Keratinocyte (primary cell): Measurements from ENCODE around the gene HCAR3. TPM values are rescaled to one million over a fixed set of nuclear protein-coding genes. Genes with fewer than 3 reads are reported as not detected.

Experiments
- DNase-seq: peaks from one replicate; pipeline ENCODE4 v3.0.0-alpha.2; 2011; ENCODE audit warnings: low read depth, missing footprints, low spot score
- FAIRE-seq: peaks from 2 replicates; lab custom pipeline; 2011; peaks lifted over from hg19 to GRCh38; lab: Jason Lieb, UNC
- H2AFZ ChIP-seq: 2 replicates; pipeline ENCODE4 v1.6.0; 2012; ENCODE audit warnings: low read length, control low read depth, inconsistent platforms; ENCODE audit not compliant: control insufficient read depth
- H3K27ac ChIP-seq: 2 replicates; pipeline ENCODE4 v1.5.1; 2011; ENCODE audit warnings: low read length; ENCODE audit not compliant: control insufficient read depth, insufficient read depth
- H3K27me3 ChIP-seq: 3 replicates; pipeline ENCODE4 v1.6.0; 2011; ENCODE audit warnings: low read length; ENCODE audit not compliant: control insufficient read depth, insufficient read depth; ENCODE audit errors: extremely low read depth
- H3K36me3 ChIP-seq, 2 experiments: 2 replicates in 1 of 2; 3 replicates in 1 of 2; pipeline ENCODE4 v1.5.1; 2011; ENCODE audit warnings: low read length in 2 of 2, mild to moderate bottlenecking in 1 of 2; ENCODE audit not compliant: control insufficient read depth in 2 of 2, insufficient read depth in 2 of 2; ENCODE audit errors: extremely low read depth in 1 of 2
- H3K4me1 ChIP-seq: 3 replicates; pipeline ENCODE4 v1.5.1; 2011; ENCODE audit warnings: low read length; ENCODE audit not compliant: control insufficient read depth, insufficient read depth; ENCODE audit errors: extremely low read depth
- H3K4me2 ChIP-seq: 3 replicates; pipeline ENCODE4 v1.6.0; 2011; ENCODE audit warnings: low read depth, low read length; ENCODE audit not compliant: control insufficient read depth, insufficient read depth; ENCODE audit errors: extremely low read depth
- H3K4me3 ChIP-seq, 3 experiments: fragments of 200-600 bp in 1 of 3; sonication (generic) in 1 of 3; 2 replicates in 2 of 3; 3 replicates in 1 of 3; pipeline ENCODE4 v1.5.1; 2011 to 2016; ENCODE audit warnings: low read length in 3 of 3, mild to moderate bottlenecking in 3 of 3, control low read depth in 2 of 3, inconsistent platforms in 1 of 3, low read depth in 1 of 3, mixed read lengths in 1 of 3, mixed run types in 1 of 3, moderate library complexity in 1 of 3; ENCODE audit not compliant: control insufficient read depth in 2 of 3, insufficient read depth in 2 of 3; ENCODE audit errors: extremely low read depth in 1 of 3
- H3K79me2 ChIP-seq: 2 replicates; pipeline ENCODE4 v1.6.0; 2012; ENCODE audit warnings: low read length; ENCODE audit not compliant: control insufficient read depth, insufficient read depth
- H3K9ac ChIP-seq: 3 replicates; pipeline ENCODE4 v1.6.0; 2011; ENCODE audit warnings: low read length; ENCODE audit not compliant: control insufficient read depth, insufficient read depth; ENCODE audit errors: extremely low read depth
- H3K9me1 ChIP-seq: 3 replicates; pipeline ENCODE4 v1.6.0; 2011; ENCODE audit warnings: low read length; ENCODE audit not compliant: control insufficient read depth, insufficient read depth; ENCODE audit errors: extremely low read depth
- H3K9me3 ChIP-seq: 2 replicates; pipeline ENCODE4 v1.5.1; 2012; ENCODE audit warnings: low read depth, low read length; ENCODE audit not compliant: control insufficient read depth
- H4K20me1 ChIP-seq: 3 replicates; pipeline ENCODE4 v1.6.0; 2011; ENCODE audit warnings: low read length; ENCODE audit not compliant: control insufficient read depth, insufficient read depth; ENCODE audit errors: extremely low read depth
- CTCF ChIP-seq, 3 experiments: IDR thresholded peaks in 1 of 3; conservative IDR thresholded peaks in 1 of 3; optimal IDR thresholded peaks in 1 of 3; 2 replicates in 2 of 3; 3 replicates in 1 of 3; pipeline versions ENCODE3 to v1.5.1; 2011; ENCODE audit warnings: low read length in 3 of 3, mild to moderate bottlenecking in 3 of 3, moderate library complexity in 2 of 3, control low read depth in 1 of 3, inconsistent platforms in 1 of 3; ENCODE audit not compliant: insufficient read depth in 2 of 3; ENCODE audit errors: extremely low read depth in 1 of 3
- EZH2 ChIP-seq: IDR thresholded peaks from one replicate; pipeline ENCODE4 v1.6.1; 2012; ENCODE audit warnings: inconsistent platforms, mild to moderate bottlenecking, low read length, moderate library complexity
- dilution Hi-C: fragments of 300-500 bp; cut with MboI; formaldehyde crosslinking; loops from one replicate; pipeline ENCODE4 v1.7.0; 2020; ENCODE audit warnings: low sequenced_read_pairs; ENCODE audit not compliant: extremely low pct_ligation_motif_present
- polyA plus RNA-seq, 5 experiments: library from polyadenylated mRNA; depleted of rRNA in 3 of 5; stranded (reverse) in 3 of 5; stranded (forward) in 1 of 5; unstranded in 1 of 5; fragments of >200 nt; gene quantifications; 1 replicate in 1 of 5; 2 replicates in 3 of 5; 3 replicates in 1 of 5; pipeline versions ENCODE4 v1.2.1 to v1.2.3, GENCODE V29; 2011 to 2012; ENCODE audit warnings: missing spikeins in 2 of 5, low read depth in 1 of 5, low replicate concordance in 1 of 5

The HCAR3 gene
- polyA plus RNA-seq, 1 donor (not counting 4 experiments of a cell fraction or from before 2014, with no cell fraction given), result 12.1 TPM

- H3K36me3 ChIP-seq, result no peaks in the 10 kb centered on the region
- H3K4me2 ChIP-seq, result no peak overlapping the region
- H3K9me1 ChIP-seq, result no peaks in the 10 kb centered on the region
- no peaks in the 10 kb centered on the region for H4K20me1 ChIP-seq
- no peak overlapping the region for H3K9ac ChIP-seq
- H3K79me2 ChIP-seq, result no peaks in the 10 kb centered on the region
- H3K4me3 ChIP-seq, result no peak overlapping the region
- H3K4me1 ChIP-seq, result no peaks in the 10 kb centered on the region
- H3K27ac ChIP-seq, result no peak overlapping the region
- FAIRE-seq (no peak), DNase-seq (no peak)
- TF ChIP-seq CTCF (optimal IDR thresholded peaks at IDR 0.05 in 1 of 3, IDR thresholded peaks at IDR 0.05 in 1 of 3, conservative IDR thresholded peaks at IDR 0.05 in 1 of 3; ENCODE audit: extremely low read depth in 1 of 3, insufficient read depth in 2 of 3, low read length in 3 of 3) (no peak), EZH2 (no peak)
- dilution Hi-C loops, result no loop called here
- H3K27me3 ChIP-seq, result no peaks in the 10 kb centered on the region
- H2AFZ ChIP-seq, result no peak overlapping the region
- no peaks in the 10 kb centered on the region for H3K9me3 ChIP-seq
These were observed 30.1 kb downstream of the HCAR3 start for GRCh38 chr12:122686538-122686937.

DNA sequence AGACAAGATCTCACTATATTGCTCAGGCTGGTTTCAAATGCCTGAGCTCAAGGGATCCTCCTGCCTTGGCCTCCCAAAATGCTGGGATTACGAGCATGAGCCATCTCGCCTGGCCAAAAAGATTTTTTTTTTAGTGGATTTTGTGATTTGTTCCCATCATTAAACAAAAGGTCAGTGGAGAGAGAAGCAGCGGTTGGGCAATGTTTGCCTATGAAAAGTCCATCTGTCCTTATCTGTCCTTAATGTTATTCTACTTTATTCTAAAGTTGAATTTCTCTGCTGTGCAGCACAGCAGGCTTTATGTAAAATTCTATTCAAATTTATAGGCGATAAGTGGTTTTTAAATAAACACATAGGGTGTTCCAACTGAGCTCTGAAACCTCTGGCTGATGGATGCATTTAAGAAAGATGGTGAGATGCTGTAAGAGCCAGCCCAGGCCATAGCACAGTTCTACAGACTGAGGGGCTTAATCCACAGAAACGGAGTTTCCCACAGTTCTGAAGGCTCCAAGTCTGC lies 32.3 kb downstream of the HCAR3 start:
- no peaks in the 10 kb centered on the region for H3K79me2 ChIP-seq
- no peak overlapping the region for H3K4me3 ChIP-seq
- H3K4me1 ChIP-seq, result peaks cover 7% of the 10 kb centered on the region
- no peaks in the 10 kb centered on the region for H3K9me1 ChIP-seq
- no peak for TF ChIP-seq EZH2
- no peak for TF ChIP-seq CTCF (optimal IDR thresholded peaks at IDR 0.05 in 1 of 3, IDR thresholded peaks at IDR 0.05 in 1 of 3, conservative IDR thresholded peaks at IDR 0.05 in 1 of 3; ENCODE audit: extremely low read depth in 1 of 3, insufficient read depth in 2 of 3, low read length in 3 of 3)
- H2AFZ ChIP-seq, result no peak overlapping the region
- no peaks in the 10 kb centered on the region for H3K27me3 ChIP-seq
- H3K36me3 ChIP-seq, result no peaks in the 10 kb centered on the region
- FAIRE-seq, result no peak
- no peaks in the 10 kb centered on the region for H3K9me3 ChIP-seq
- no peak overlapping the region for H3K9ac ChIP-seq
- no peak overlapping the region for H3K4me2 ChIP-seq
- H4K20me1 ChIP-seq, result no peaks in the 10 kb centered on the region
- DNase-seq, result no peak
- dilution Hi-C loops, result no loop called here
- H3K27ac ChIP-seq, result no peak overlapping the region
